Kidney (tissue), 14 donors: ENCODE measurements around the gene AIF1L. TPM values are rescaled to one million over a fixed set of nuclear protein-coding genes. Genes with fewer than 3 reads are reported as not detected.

Experiments used
- DNase-seq, 5 donors: peaks; one replicate each; pipeline ENCODE4 v3.0.0-alpha.2; 2013 to 2020
- FAIRE-seq: peaks from 2 replicates; lab custom pipeline; 2012; peaks lifted over from hg19 to GRCh38; lab: Jason Lieb, UNC
- H3K27ac ChIP-seq, 2 donors: one replicate each; pipeline ENCODE4 v1.7.0; 2013; ENCODE audit warnings: low read depth in 2 of 2, low read length in 2 of 2, inconsistent platforms in 1 of 2
- H3K27me3 ChIP-seq: one replicate; pipeline ENCODE4 v1.7.1; 2013; ENCODE audit warnings: low read length, inconsistent platforms; ENCODE audit not compliant: control insufficient read depth, insufficient read depth
- H3K36me3 ChIP-seq, 3 donors: one replicate each; pipeline versions ENCODE4 v1.7.0 to v1.7.1; 2013; ENCODE audit warnings: low read length in 3 of 3, control low read depth in 1 of 3, inconsistent platforms in 1 of 3; ENCODE audit not compliant: insufficient read depth in 3 of 3, control insufficient read depth in 2 of 3
- H3K4me1 ChIP-seq, 3 donors: one replicate each; pipeline versions ENCODE4 v1.7.0 to v1.7.1; 2013; ENCODE audit warnings: low read length in 3 of 3, inconsistent platforms in 1 of 3, low read depth in 1 of 3; ENCODE audit not compliant: control insufficient read depth in 2 of 3, insufficient read depth in 2 of 3
- H3K4me3 ChIP-seq, 3 donors: one replicate each; pipeline versions ENCODE4 v1.7.0 to v1.8.1; 2013; ENCODE audit warnings: low read length in 3 of 3, control low read depth in 1 of 3, inconsistent platforms in 1 of 3
- H3K9ac ChIP-seq, 3 donors: one replicate each; pipeline versions ENCODE4 v1.7.0 to v1.7.1; 2013; ENCODE audit warnings: low read length in 3 of 3, control low read depth in 1 of 3, inconsistent platforms in 1 of 3
- H3K9me3 ChIP-seq, 3 donors: one replicate each; pipeline versions ENCODE4 v1.7.0 to v1.7.1; 2013; ENCODE audit warnings: low read length in 3 of 3, control low read depth in 1 of 3, inconsistent platforms in 1 of 3; ENCODE audit not compliant: control insufficient read depth in 2 of 3, insufficient read depth in 1 of 3
- intact Hi-C: fragments of 100-400 bp; cut with DNase I; formaldehyde crosslinking; loops from one replicate; pipeline ENCODE4 v1.11.1; 2022
- polyA plus RNA-seq: library from polyadenylated mRNA; stranded (reverse); fragments of 350-450 nt; fragmentation: Illumina TruSeq; extraction: RNeasy Lipid Tissue Mini Kit (QIAGEN cat#74804); gene quantifications from one replicate; pipeline ENCODE4 v1.2.3, GENCODE V29; 2014; ENCODE audit warnings: low read depth, low replicate concordance; ENCODE audit not compliant: insufficient read depth
- total RNA-seq: library from RNA; stranded (reverse); fragmentation: NEBNext Ultra II Directional; extraction: Animal tissue kit (Norgen Biotek cat#: 25700); gene quantifications from one replicate; pipeline ENCODE4 v1.2.1, GENCODE V29; 2021
- TF ChIP-seq, protein P1 (sequence below): IDR thresholded peaks from 3 replicates; pipeline ENCODE4 v1.5.1; 2012; ENCODE audit warnings: mild to moderate bottlenecking, moderate library complexity, borderline replicate concordance; ENCODE audit not compliant: insufficient read depth; ENCODE audit errors: extremely low read depth
- donor health status: control.
- donor health status: control.
- donor health status: control.
- donor health status: control.
- donor health status: control.
- donor health status: DM: yes; HTN: yes; CAD: no.
- donor health status: Normal renal cell carcinoma (clear cell type).

AIF1L gene
- total and polyA plus RNA-seq, 2 donors from 2014 or later, result 397 to 439 TPM

DNA sequence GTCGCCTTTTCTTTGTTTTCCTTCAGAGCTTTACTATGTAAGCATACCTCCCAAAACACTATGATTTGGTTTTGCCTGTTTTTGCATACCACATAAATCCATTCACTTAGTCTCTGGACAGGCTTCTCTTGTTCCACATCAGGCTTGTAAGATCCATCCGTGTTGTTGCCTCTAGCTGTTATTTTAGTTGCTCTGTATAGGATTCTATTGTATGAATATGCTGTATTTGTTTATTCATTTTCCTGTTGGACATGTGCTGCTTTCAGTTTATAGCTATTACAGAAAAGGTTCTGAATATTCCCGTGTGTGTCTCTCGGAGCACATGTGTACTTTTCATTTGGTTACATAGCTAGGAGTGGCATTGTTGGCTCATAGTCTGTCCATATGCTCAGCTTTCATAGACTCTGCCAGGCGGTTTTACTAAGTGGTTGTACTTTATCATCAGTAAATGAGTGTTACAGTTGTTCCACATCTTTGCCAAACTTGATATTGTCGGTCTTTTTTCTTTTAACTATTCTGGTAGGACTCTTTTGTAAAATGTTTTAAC, 70.9 kb downstream of the AIF1L start:
- Histone ChIP-seq H3K9ac (no peak overlapping the region), H3K4me3 (no peak overlapping the region), H3K27me3 (no peaks in the 10 kb centered on the region), H3K4me1 (no peaks in the 10 kb centered on the region), H3K36me3 (peaks cover 9 to 42% (median 16%) of the 10 kb centered on the region in 3 donors), H3K9me3 (no peaks in the 10 kb centered on the region), H3K27ac (no peak overlapping the region)
- DNase-seq, result no peak
- no peak for FAIRE-seq
- intact Hi-C loops, result no loop called here
- TF ChIP-seq, protein P1, sequence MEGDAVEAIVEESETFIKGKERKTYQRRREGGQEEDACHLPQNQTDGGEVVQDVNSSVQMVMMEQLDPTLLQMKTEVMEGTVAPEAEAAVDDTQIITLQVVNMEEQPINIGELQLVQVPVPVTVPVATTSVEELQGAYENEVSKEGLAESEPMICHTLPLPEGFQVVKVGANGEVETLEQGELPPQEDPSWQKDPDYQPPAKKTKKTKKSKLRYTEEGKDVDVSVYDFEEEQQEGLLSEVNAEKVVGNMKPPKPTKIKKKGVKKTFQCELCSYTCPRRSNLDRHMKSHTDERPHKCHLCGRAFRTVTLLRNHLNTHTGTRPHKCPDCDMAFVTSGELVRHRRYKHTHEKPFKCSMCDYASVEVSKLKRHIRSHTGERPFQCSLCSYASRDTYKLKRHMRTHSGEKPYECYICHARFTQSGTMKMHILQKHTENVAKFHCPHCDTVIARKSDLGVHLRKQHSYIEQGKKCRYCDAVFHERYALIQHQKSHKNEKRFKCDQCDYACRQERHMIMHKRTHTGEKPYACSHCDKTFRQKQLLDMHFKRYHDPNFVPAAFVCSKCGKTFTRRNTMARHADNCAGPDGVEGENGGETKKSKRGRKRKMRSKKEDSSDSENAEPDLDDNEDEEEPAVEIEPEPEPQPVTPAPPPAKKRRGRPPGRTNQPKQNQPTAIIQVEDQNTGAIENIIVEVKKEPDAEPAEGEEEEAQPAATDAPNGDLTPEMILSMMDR, result no peak

DNA sequence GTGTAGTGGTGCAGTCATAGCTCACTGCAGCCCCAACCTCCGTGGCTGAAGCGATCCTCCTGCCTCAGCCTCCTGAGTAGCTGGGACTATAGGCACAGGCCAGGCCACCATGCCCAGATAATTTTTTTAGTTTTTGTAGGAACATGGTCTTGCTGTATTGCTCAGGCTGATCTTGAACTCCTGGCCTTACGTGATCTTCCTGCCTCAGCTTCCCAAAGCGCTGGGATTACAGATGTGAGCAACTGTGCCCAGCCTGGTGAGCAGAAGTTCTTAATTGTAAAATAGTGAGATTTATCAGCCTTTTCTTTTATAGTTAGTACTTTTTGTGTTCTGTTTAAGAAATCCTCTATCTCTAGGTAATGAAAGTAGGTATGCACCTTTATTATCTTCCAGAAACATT, 71.6 kb downstream of the AIF1L start:
- no peak overlapping the region for H3K4me3 ChIP-seq
- TF ChIP-seq, protein P1, result no peak
- FAIRE-seq (no peak), DNase-seq (no peak)
- intact Hi-C loops, result no loop called here
- no peaks in the 10 kb centered on the region for H3K4me1 ChIP-seq
- no peaks in the 10 kb centered on the region for H3K9me3 ChIP-seq
- H3K27me3 ChIP-seq, result no peaks in the 10 kb centered on the region
- peaks cover 9 to 36% (median 14%) of the 10 kb centered on the region in 3 donors for H3K36me3 ChIP-seq
- no peak overlapping the region for H3K9ac ChIP-seq
- H3K27ac ChIP-seq, result no peak overlapping the region

DNA sequence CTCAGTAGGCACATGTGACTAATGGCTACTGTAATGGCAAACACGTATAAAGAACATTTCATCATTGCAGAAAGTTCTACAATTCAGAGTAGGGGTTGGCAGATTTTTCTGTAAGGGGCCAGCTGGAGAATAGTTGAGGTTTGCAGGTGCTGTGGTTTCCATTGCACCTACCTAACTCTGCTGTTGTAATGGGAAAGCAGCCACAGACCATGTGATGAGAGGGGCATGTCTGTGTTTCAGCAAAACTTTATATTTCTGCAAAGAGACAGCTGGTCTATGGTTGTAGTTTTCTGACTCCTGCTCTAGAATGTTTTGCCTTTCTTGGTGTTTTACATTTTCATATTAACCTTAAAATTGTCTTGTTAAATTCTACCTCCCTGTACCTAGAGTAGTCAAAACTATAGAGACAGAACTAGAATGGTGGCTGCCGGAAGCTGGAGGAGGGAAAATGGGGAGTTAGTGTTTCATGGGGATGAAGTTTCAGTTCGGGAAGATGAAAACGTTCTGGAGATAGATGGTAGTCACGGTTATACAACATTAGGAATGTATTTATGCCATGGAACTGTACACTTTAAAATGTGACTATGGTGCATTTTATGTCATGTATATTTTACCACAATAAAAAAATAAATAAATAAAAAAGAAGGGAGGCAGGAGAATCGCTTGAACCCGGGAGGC, 73.4 kb downstream of the AIF1L start:
- intact Hi-C loops, result no loop called here
- no peak overlapping the region for H3K9ac ChIP-seq
- no peak for FAIRE-seq
- TF ChIP-seq, protein P1, result no peak
- no peaks in the 10 kb centered on the region for H3K9me3 ChIP-seq
- H3K36me3 ChIP-seq, result peaks cover under 1 to 29% (median 5%) of the 10 kb centered on the region in 3 donors
- H3K27ac ChIP-seq, result no peak overlapping the region
- H3K4me3 ChIP-seq, result no peak overlapping the region
- H3K27me3 ChIP-seq, result no peaks in the 10 kb centered on the region
- H3K4me1 ChIP-seq, result no peaks in the 10 kb centered on the region
- DNase-seq, result peak in 3 of 5 donors; percentile 26 to 71 (median 53)

Other genes with a start within 250 kb of the AIF1L start
- gene QRFP, start 199.7 kb upstream of the AIF1L start, total RNA-seq, result not detected
- gene QRFP, start 199.7 kb upstream of the AIF1L start, polyA plus RNA-seq, result not detected
- gene FIBCD1, start 157.3 kb upstream of the AIF1L start, total RNA-seq, result 0.25 TPM
- not detected for gene FIBCD1, start 157.3 kb upstream of the AIF1L start, polyA plus RNA-seq
- 13.8 TPM for gene LAMC3, start 87.4 kb upstream of the AIF1L start, total RNA-seq
- gene LAMC3, start 87.4 kb upstream of the AIF1L start, polyA plus RNA-seq, result 13.4 TPM
- gene NUP214, start 29.1 kb downstream of the AIF1L start, total RNA-seq, result 75.3 TPM
- 28.4 TPM for gene NUP214, start 29.1 kb downstream of the AIF1L start, polyA plus RNA-seq
- 6.1 TPM for gene FAM78A, start 180.0 kb downstream of the AIF1L start, total RNA-seq
- 1.6 TPM for gene FAM78A, start 180.0 kb downstream of the AIF1L start, polyA plus RNA-seq
- 4.0 TPM for gene PLPP7, start 193.2 kb downstream of the AIF1L start, total RNA-seq
- 5.5 TPM for gene PLPP7, start 193.2 kb downstream of the AIF1L start, polyA plus RNA-seq